Measurements from ENCODE around the gene ENTPD3. TPM values are rescaled to one million over a fixed set of nuclear protein-coding genes. Genes with fewer than 3 reads are reported as not detected.

ENTPD3 gene
- total RNA-seq, 1 donor from 2014 or later: 1.7 TPM

- TF ChIP-seq CTCF (IDR thresholded peaks at IDR 0.05; ENCODE audit: partially characterized antibody, unreplicated experiment): no peak
- Mint-ChIP-seq H3K4me3 (ENCODE audit: unreplicated experiment) (no peak overlapping the region), H3K27me3 (ENCODE audit: unreplicated experiment) (no peaks in the 10 kb centered on the region), H3K4me1 (ENCODE audit: low read depth, unreplicated experiment) (no peaks in the 10 kb centered on the region), H3K27ac (ENCODE audit: unreplicated experiment) (no peak overlapping the region), H3K9me3 (ENCODE audit: unreplicated experiment) (no peaks in the 10 kb centered on the region), H3K36me3 (ENCODE audit: unreplicated experiment) (no peaks in the 10 kb centered on the region)
- DNase-seq: no peak
These were observed 11.4 kb downstream of the ENTPD3 start for GRCh38 chr3:40398346-40398745.

GRCh38 chr3:40404591-40405198 is 17.7 kb downstream of the ENTPD3 start:
- peaks cover 1% of the 10 kb centered on the region for H3K9me3 Mint-ChIP-seq (ENCODE audit: unreplicated experiment)
- no peak overlapping the region for H3K4me3 Mint-ChIP-seq (ENCODE audit: unreplicated experiment)
- H3K36me3 Mint-ChIP-seq (ENCODE audit: unreplicated experiment): no peaks in the 10 kb centered on the region
- H3K27ac Mint-ChIP-seq (ENCODE audit: unreplicated experiment): no peak overlapping the region
- no peaks in the 10 kb centered on the region for H3K27me3 Mint-ChIP-seq (ENCODE audit: unreplicated experiment)
- no peak for TF ChIP-seq CTCF (IDR thresholded peaks at IDR 0.05; ENCODE audit: partially characterized antibody, unreplicated experiment)
- peaks cover 1% of the 10 kb centered on the region for H3K4me1 Mint-ChIP-seq (ENCODE audit: low read depth, unreplicated experiment)
- no peak for DNase-seq

GRCh38 chr3:40407007-40407406 is 20.0 kb downstream of the ENTPD3 start:
- TF ChIP-seq CTCF (IDR thresholded peaks at IDR 0.05; ENCODE audit: partially characterized antibody, unreplicated experiment): no peak
- H3K36me3 Mint-ChIP-seq (ENCODE audit: unreplicated experiment): no peaks in the 10 kb centered on the region
- H3K4me3 Mint-ChIP-seq (ENCODE audit: unreplicated experiment): no peak overlapping the region
- no peak overlapping the region for H3K27ac Mint-ChIP-seq (ENCODE audit: unreplicated experiment)
- peaks cover 1% of the 10 kb centered on the region for H3K9me3 Mint-ChIP-seq (ENCODE audit: unreplicated experiment)
- peaks cover 1% of the 10 kb centered on the region for H3K4me1 Mint-ChIP-seq (ENCODE audit: low read depth, unreplicated experiment)
- no peaks in the 10 kb centered on the region for H3K27me3 Mint-ChIP-seq (ENCODE audit: unreplicated experiment)
- DNase-seq: no peak

GRCh38 chr3:40407611-40408010 is 20.6 kb downstream of the ENTPD3 start:
- peaks cover 1% of the 10 kb centered on the region for H3K9me3 Mint-ChIP-seq (ENCODE audit: unreplicated experiment)
- no peak for TF ChIP-seq CTCF (IDR thresholded peaks at IDR 0.05; ENCODE audit: partially characterized antibody, unreplicated experiment)
- H3K4me3 Mint-ChIP-seq (ENCODE audit: unreplicated experiment): no peak overlapping the region
- H3K27me3 Mint-ChIP-seq (ENCODE audit: unreplicated experiment): no peaks in the 10 kb centered on the region
- no peak for DNase-seq
- H3K36me3 Mint-ChIP-seq (ENCODE audit: unreplicated experiment): no peaks in the 10 kb centered on the region
- H3K27ac Mint-ChIP-seq (ENCODE audit: unreplicated experiment): no peak overlapping the region
- peaks cover 1% of the 10 kb centered on the region for H3K4me1 Mint-ChIP-seq (ENCODE audit: low read depth, unreplicated experiment)

GRCh38 chr3:40414270-40414669 is 27.3 kb downstream of the ENTPD3 start:
- H3K4me1 Mint-ChIP-seq (ENCODE audit: low read depth, unreplicated experiment): peaks cover 6% of the 10 kb centered on the region
- no peak for TF ChIP-seq CTCF (IDR thresholded peaks at IDR 0.05; ENCODE audit: partially characterized antibody, unreplicated experiment)
- no peak overlapping the region for H3K27ac Mint-ChIP-seq (ENCODE audit: unreplicated experiment)
- no peak overlapping the region for H3K4me3 Mint-ChIP-seq (ENCODE audit: unreplicated experiment)
- peaks cover 4% of the 10 kb centered on the region for H3K36me3 Mint-ChIP-seq (ENCODE audit: unreplicated experiment)
- no peaks in the 10 kb centered on the region for H3K9me3 Mint-ChIP-seq (ENCODE audit: unreplicated experiment)
- no peaks in the 10 kb centered on the region for H3K27me3 Mint-ChIP-seq (ENCODE audit: unreplicated experiment)
- no peak for DNase-seq

Data from glutamatergic neuron (in vitro differentiated cells).